ENCODE data around the gene MAPK14. TPM values are rescaled to one million over a fixed set of nuclear protein-coding genes. Genes with fewer than 3 reads are reported as not detected.

MAPK14 gene
- total and polyA plus RNA-seq, 4 donors, result 16.9 to 82.7 (median 35.9) TPM

DNA sequence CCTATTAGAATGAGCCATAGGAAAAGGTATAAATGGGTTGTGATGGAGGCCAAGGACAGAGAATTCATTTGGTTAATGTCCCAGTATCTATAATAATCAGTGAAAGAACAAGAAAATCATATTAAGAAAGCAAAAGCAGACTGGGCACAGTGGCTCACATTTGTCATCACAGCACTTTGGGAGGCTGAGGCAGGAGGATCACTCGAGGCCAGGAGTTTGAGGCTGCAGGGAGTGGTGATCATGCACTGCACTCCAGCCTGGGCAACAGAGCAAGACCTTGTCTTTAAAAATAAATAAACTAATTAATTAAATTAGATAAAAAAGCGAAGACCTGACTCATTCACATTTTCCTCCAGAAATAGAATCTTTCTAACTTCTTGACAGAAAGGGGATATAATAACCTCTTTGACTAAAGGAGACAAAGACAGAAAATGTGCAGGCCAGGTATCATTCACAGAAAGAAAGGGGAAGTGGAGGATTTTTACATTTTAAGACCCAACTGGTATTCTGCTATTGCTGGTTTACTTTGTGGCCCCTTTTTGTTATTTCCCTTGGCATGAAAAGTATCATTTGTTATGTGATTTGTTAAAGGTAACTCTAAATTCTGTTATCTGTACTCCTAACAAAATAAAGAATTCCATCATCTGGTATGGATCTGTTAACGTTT, 70.8 kb downstream of the MAPK14 start:
- H3K27me3 ChIP-seq (ENCODE audit: control insufficient read depth in 4 of 4, insufficient read depth in 4 of 4, low read length in 3 of 4), result no peaks in the 10 kb centered on the region
- no peak overlapping the region for H3K4me3 ChIP-seq (ENCODE audit: low read depth in 1 of 3, low read length in 3 of 3)
- no peaks in the 10 kb centered on the region for H3K9me3 ChIP-seq (ENCODE audit: control insufficient read depth in 4 of 4, low read length in 3 of 4)
- peaks cover 0 to 12% (median 4%) of the 10 kb centered on the region in 4 donors for H3K36me3 ChIP-seq (ENCODE audit: control insufficient read depth in 4 of 4, insufficient read depth in 3 of 4, low read depth in 1 of 4, low read length in 3 of 4)
- WGBS, result 84% methylated on average over 3 of the region's 3 CpGs
- no peak overlapping the region for H3K9ac ChIP-seq (ENCODE audit: low read depth in 1 of 2, low read length in 2 of 2)
- TF ChIP-seq, protein P1, sequence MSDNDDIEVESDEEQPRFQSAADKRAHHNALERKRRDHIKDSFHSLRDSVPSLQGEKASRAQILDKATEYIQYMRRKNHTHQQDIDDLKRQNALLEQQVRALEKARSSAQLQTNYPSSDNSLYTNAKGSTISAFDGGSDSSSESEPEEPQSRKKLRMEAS (IDR thresholded peaks at IDR 0.05), result no peak
- TF ChIP-seq EGR1 (IDR thresholded peaks at IDR 0.05; ENCODE audit: low read depth in 2 of 2) (no peak), SP1 (IDR thresholded peaks at IDR 0.05) (no peak), REST (IDR thresholded peaks at IDR 0.05) (no peak), JUND (IDR thresholded peaks at IDR 0.05) (no peak), GABPA (IDR thresholded peaks at IDR 0.05 in 1 of 2, conservative IDR thresholded peaks at IDR 0.05 in 1 of 2) (no peak), TAF1 (conservative IDR thresholded peaks at IDR 0.05) (no peak), FOXA2 (IDR thresholded peaks at IDR 0.05) (no peak), HNF4G (IDR thresholded peaks at IDR 0.05) (no peak), ZBTB33 (IDR thresholded peaks at IDR 0.05) (no peak), RXRA (IDR thresholded peaks at IDR 0.05) (no peak), RAD21 (IDR thresholded peaks at IDR 0.05) (no peak), NR2F2 (IDR thresholded peaks at IDR 0.05) (no peak), YY1 (IDR thresholded peaks at IDR 0.05) (no peak), FOXA1 (IDR thresholded peaks at IDR 0.05) (no peak)
- TF ChIP-seq, protein P2, sequence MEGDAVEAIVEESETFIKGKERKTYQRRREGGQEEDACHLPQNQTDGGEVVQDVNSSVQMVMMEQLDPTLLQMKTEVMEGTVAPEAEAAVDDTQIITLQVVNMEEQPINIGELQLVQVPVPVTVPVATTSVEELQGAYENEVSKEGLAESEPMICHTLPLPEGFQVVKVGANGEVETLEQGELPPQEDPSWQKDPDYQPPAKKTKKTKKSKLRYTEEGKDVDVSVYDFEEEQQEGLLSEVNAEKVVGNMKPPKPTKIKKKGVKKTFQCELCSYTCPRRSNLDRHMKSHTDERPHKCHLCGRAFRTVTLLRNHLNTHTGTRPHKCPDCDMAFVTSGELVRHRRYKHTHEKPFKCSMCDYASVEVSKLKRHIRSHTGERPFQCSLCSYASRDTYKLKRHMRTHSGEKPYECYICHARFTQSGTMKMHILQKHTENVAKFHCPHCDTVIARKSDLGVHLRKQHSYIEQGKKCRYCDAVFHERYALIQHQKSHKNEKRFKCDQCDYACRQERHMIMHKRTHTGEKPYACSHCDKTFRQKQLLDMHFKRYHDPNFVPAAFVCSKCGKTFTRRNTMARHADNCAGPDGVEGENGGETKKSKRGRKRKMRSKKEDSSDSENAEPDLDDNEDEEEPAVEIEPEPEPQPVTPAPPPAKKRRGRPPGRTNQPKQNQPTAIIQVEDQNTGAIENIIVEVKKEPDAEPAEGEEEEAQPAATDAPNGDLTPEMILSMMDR (IDR thresholded peaks at IDR 0.05; ENCODE audit: low read depth, low read length, missing input control), result no peak
- TF ChIP-seq, protein P3, sequence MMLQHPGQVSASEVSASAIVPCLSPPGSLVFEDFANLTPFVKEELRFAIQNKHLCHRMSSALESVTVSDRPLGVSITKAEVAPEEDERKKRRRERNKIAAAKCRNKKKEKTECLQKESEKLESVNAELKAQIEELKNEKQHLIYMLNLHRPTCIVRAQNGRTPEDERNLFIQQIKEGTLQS (IDR thresholded peaks at IDR 0.05), result no peak
- DNase-seq (ENCODE audit: low spot score), result no peak
- H3K27ac ChIP-seq (ENCODE audit: low read depth in 1 of 2, low read length in 2 of 2), result no peak overlapping the region
- H3K4me1 ChIP-seq (ENCODE audit: control insufficient read depth in 4 of 4, insufficient read depth in 4 of 4, low read length in 3 of 4), result peaks cover 3 to 25% (median 12%) of the 10 kb centered on the region in 4 donors
